HepG2 (cell line): Measurements from ENCODE around the gene TRH. TPM values are rescaled to one million over a fixed set of nuclear protein-coding genes. Genes with fewer than 3 reads are reported as not detected.
A peak's percentile ranks its signal among the peaks of the same experiment; 100 is the strongest.

Source experiments
- GATAD2A ChIP-seq: IDR thresholded peaks from 2 replicates; pipeline ENCODE4 v1.6.1; 2016
- TCF7 ChIP-seq: sonication (generic); IDR thresholded peaks from 2 replicates; pipeline ENCODE4 v1.6.1; 2016; ENCODE audit warnings: antibody characterized with exemption, low read depth
- TGIF2 ChIP-seq: IDR thresholded peaks from 2 replicates; pipeline ENCODE4 v1.6.1; 2016; ENCODE audit warnings: control low read depth, missing compliant biosample characterization
- THAP11 ChIP-seq: IDR thresholded peaks from 2 replicates; pipeline ENCODE4 v1.6.1; 2016; ENCODE audit warnings: missing biosample characterization, missing genetic modification reagents
- ZNF263 ChIP-seq: sonication (generic); formaldehyde crosslinking; IDR thresholded peaks from 2 replicates; pipeline ENCODE4 v1.4.0; 2020; ENCODE audit warnings: missing genetic modification reagents
- polyA plus RNA-seq, 8 experiments: library from polyadenylated mRNA; depleted of rRNA in 3 of 8; stranded (reverse) in 7 of 8; unstranded in 1 of 8; fragments of >200 nt; fragmentation: Illumina TruSeq in 4 of 8; extraction: Trizol in 4 of 8; gene quantifications; 2 replicates each; pipeline versions ENCODE4 v1.2.1 to v1.2.3, GENCODE V29; 2011 to 2016; ENCODE audit warnings: low read depth in 4 of 8, missing spikeins in 1 of 8, mixed read lengths in 1 of 8; ENCODE audit not compliant: insufficient read depth in 1 of 8
- total RNA-seq, 5 experiments: library from RNA; depleted of rRNA; stranded (reverse); fragments of >200 nt; fragmentation: Illumina TruSeq; extraction: Trizol; gene quantifications; 2 replicates each; pipeline ENCODE4 v1.2.3, GENCODE V29; 2016; ENCODE audit warnings: low read depth in 1 of 5
- TF ChIP-seq, protein P1 (sequence below): sonication (generic); IDR thresholded peaks from 2 replicates; pipeline ENCODE4 v1.6.1; 2016; ENCODE audit warnings: low read depth, borderline replicate concordance
- TF ChIP-seq, protein P2 (sequence below): sonication (generic); formaldehyde crosslinking; IDR thresholded peaks from 2 replicates; pipeline ENCODE4 v1.5.1; 2020; ENCODE audit warnings: mild to moderate bottlenecking, missing genetic modification reagents, moderate library complexity
- TF ChIP-seq, protein P3 (sequence below): sonication (generic); formaldehyde crosslinking; IDR thresholded peaks from 2 replicates; pipeline ENCODE4 v1.4.0; 2020; ENCODE audit warnings: missing genetic modification reagents, mild to moderate bottlenecking, borderline replicate concordance
- TF ChIP-seq, protein P4 (sequence below): IDR thresholded peaks from 2 replicates; pipeline ENCODE4 v1.6.1; 2016; ENCODE audit warnings: low read depth, missing genetic modification reagents, missing compliant biosample characterization
- TF ChIP-seq, protein P5 (sequence below): IDR thresholded peaks from 2 replicates; pipeline ENCODE4 v1.4.0; 2020; ENCODE audit warnings: mild to moderate bottlenecking, missing genetic modification reagents
- TF ChIP-seq, protein P6 (sequence below): sonication (generic); formaldehyde crosslinking; IDR thresholded peaks from 2 replicates; pipeline ENCODE4 v1.8.1; 2023; ENCODE audit warnings: mild to moderate bottlenecking, missing genetic modification reagents
- TF ChIP-seq, protein P7 (sequence below): IDR thresholded peaks from 2 replicates; pipeline ENCODE4 v1.6.1; 2018; ENCODE audit warnings: missing genetic modification reagents, mild to moderate bottlenecking, missing compliant biosample characterization

Gene TRH
- total and polyA plus RNA-seq, 2 of the 13 experiments (the other 11 are each of a cell fraction or from before 2014, with no cell fraction given): not detected

DNA sequence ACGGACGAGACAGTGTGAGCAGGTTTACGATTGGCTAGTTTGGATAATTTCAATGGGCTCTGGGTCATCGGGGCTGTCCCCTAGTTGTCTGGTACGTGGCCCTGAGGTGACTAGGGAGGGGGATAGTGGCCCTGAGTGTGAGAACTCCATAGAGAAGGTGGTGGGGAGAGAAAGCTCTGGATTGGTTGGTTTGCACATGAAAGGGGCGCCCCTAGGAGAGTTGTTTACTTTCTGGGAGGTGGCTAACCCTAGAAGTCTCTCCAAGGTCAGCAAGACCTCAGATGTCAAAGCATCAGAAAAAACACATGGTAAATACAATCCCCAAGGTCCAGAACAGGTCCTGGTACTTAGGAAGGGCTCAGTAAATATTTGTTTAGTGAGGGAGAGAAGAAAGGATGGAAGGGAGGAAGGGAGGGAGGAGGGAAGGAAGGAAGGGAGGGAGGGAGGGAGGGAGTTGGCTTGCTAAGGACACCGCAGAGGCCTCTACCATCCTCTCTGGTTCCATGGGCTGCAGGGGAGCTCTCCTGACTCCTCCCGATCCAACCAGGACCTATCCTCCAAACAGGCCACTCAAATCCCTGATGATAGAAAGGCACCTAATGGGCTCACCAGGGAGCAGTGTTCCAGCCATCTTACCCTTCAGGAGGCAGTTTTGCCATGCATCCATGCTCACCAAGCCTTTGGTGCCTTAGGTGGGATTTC, 3.0 kb upstream of the TRH start (continued):
- TF ChIP-seq, protein P1, sequence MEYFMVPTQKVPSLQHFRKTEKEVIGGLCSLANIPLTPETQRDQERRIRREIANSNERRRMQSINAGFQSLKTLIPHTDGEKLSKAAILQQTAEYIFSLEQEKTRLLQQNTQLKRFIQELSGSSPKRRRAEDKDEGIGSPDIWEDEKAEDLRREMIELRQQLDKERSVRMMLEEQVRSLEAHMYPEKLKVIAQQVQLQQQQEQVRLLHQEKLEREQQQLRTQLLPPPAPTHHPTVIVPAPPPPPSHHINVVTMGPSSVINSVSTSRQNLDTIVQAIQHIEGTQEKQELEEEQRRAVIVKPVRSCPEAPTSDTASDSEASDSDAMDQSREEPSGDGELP: 0 out of 2 replicates have a peak, but pooled peaks have one; percentile 11
- TF ChIP-seq, protein P2, sequence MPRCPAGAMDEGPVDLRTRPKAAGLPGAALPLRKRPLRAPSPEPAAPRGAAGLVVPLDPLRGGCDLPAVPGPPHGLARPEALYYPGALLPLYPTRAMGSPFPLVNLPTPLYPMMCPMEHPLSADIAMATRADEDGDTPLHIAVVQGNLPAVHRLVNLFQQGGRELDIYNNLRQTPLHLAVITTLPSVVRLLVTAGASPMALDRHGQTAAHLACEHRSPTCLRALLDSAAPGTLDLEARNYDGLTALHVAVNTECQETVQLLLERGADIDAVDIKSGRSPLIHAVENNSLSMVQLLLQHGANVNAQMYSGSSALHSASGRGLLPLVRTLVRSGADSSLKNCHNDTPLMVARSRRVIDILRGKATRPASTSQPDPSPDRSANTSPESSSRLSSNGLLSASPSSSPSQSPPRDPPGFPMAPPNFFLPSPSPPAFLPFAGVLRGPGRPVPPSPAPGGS (CRISPR knock-in tag): no peak
- TF ChIP-seq THAP11 (CRISPR knock-in tag) (0 out of 2 replicates have a peak, but pooled peaks have one; percentile 22), TCF7 (peak; percentile 89), ZNF263 (CRISPR knock-in tag) (peak; percentile 72), TGIF2 (no peak), GATAD2A (CRISPR knock-in tag) (peak; percentile 80)
- TF ChIP-seq, protein P3, sequence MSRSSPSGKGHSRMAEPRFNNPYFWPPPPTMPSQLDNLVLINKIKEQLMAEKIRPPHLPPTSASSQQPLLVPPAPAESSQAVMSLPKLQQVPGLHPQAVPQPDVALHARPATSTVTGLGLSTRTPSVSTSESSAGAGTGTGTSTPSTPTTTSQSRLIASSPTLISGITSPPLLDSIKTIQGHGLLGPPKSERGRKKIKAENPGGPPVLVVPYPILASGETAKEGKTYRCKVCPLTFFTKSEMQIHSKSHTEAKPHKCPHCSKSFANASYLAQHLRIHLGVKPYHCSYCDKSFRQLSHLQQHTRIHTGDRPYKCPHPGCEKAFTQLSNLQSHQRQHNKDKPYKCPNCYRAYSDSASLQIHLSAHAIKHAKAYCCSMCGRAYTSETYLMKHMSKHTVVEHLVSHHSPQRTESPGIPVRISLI (CRISPR knock-in tag): peak; percentile 57; the same call in 1 of the 2 replicates
- TF ChIP-seq, protein P4, sequence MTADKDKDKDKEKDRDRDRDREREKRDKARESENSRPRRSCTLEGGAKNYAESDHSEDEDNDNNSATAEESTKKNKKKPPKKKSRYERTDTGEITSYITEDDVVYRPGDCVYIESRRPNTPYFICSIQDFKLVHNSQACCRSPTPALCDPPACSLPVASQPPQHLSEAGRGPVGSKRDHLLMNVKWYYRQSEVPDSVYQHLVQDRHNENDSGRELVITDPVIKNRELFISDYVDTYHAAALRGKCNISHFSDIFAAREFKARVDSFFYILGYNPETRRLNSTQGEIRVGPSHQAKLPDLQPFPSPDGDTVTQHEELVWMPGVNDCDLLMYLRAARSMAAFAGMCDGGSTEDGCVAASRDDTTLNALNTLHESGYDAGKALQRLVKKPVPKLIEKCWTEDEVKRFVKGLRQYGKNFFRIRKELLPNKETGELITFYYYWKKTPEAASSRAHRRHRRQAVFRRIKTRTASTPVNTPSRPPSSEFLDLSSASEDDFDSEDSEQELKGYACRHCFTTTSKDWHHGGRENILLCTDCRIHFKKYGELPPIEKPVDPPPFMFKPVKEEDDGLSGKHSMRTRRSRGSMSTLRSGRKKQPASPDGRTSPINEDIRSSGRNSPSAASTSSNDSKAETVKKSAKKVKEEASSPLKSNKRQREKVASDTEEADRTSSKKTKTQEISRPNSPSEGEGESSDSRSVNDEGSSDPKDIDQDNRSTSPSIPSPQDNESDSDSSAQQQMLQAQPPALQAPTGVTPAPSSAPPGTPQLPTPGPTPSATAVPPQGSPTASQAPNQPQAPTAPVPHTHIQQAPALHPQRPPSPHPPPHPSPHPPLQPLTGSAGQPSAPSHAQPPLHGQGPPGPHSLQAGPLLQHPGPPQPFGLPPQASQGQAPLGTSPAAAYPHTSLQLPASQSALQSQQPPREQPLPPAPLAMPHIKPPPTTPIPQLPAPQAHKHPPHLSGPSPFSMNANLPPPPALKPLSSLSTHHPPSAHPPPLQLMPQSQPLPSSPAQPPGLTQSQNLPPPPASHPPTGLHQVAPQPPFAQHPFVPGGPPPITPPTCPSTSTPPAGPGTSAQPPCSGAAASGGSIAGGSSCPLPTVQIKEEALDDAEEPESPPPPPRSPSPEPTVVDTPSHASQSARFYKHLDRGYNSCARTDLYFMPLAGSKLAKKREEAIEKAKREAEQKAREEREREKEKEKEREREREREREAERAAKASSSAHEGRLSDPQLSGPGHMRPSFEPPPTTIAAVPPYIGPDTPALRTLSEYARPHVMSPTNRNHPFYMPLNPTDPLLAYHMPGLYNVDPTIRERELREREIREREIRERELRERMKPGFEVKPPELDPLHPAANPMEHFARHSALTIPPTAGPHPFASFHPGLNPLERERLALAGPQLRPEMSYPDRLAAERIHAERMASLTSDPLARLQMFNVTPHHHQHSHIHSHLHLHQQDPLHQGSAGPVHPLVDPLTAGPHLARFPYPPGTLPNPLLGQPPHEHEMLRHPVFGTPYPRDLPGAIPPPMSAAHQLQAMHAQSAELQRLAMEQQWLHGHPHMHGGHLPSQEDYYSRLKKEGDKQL: no peak
- TF ChIP-seq, protein P5, sequence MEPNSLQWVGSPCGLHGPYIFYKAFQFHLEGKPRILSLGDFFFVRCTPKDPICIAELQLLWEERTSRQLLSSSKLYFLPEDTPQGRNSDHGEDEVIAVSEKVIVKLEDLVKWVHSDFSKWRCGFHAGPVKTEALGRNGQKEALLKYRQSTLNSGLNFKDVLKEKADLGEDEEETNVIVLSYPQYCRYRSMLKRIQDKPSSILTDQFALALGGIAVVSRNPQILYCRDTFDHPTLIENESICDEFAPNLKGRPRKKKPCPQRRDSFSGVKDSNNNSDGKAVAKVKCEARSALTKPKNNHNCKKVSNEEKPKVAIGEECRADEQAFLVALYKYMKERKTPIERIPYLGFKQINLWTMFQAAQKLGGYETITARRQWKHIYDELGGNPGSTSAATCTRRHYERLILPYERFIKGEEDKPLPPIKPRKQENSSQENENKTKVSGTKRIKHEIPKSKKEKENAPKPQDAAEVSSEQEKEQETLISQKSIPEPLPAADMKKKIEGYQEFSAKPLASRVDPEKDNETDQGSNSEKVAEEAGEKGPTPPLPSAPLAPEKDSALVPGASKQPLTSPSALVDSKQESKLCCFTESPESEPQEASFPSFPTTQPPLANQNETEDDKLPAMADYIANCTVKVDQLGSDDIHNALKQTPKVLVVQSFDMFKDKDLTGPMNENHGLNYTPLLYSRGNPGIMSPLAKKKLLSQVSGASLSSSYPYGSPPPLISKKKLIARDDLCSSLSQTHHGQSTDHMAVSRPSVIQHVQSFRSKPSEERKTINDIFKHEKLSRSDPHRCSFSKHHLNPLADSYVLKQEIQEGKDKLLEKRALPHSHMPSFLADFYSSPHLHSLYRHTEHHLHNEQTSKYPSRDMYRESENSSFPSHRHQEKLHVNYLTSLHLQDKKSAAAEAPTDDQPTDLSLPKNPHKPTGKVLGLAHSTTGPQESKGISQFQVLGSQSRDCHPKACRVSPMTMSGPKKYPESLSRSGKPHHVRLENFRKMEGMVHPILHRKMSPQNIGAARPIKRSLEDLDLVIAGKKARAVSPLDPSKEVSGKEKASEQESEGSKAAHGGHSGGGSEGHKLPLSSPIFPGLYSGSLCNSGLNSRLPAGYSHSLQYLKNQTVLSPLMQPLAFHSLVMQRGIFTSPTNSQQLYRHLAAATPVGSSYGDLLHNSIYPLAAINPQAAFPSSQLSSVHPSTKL (CRISPR knock-in tag): peak; percentile 65; the same call in 1 of the 2 replicates
- TF ChIP-seq, protein P6, sequence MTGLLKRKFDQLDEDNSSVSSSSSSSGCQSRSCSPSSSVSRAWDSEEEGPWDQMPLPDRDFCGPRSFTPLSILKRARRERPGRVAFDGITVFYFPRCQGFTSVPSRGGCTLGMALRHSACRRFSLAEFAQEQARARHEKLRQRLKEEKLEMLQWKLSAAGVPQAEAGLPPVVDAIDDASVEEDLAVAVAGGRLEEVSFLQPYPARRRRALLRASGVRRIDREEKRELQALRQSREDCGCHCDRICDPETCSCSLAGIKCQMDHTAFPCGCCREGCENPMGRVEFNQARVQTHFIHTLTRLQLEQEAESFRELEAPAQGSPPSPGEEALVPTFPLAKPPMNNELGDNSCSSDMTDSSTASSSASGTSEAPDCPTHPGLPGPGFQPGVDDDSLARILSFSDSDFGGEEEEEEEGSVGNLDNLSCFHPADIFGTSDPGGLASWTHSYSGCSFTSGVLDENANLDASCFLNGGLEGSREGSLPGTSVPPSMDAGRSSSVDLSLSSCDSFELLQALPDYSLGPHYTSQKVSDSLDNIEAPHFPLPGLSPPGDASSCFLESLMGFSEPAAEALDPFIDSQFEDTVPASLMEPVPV: no peak
- TF ChIP-seq, protein P7, sequence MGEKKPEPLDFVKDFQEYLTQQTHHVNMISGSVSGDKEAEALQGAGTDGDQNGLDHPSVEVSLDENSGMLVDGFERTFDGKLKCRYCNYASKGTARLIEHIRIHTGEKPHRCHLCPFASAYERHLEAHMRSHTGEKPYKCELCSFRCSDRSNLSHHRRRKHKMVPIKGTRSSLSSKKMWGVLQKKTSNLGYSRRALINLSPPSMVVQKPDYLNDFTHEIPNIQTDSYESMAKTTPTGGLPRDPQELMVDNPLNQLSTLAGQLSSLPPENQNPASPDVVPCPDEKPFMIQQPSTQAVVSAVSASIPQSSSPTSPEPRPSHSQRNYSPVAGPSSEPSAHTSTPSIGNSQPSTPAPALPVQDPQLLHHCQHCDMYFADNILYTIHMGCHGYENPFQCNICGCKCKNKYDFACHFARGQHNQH (CRISPR knock-in tag): no peak
